CD14-positive monocyte (primary cell): ENCODE data around the gene VRK3. TPM values are rescaled to one million over a fixed set of nuclear protein-coding genes. Genes with fewer than 3 reads are reported as not detected.

Experiments
- DNase-seq, 3 donors: peaks; one replicate each; pipeline ENCODE4 v3.0.0-alpha.2; 2011 to 2022
- H2AFZ ChIP-seq: 2 replicates; pipeline ENCODE4 v1.6.0; 2012; ENCODE audit warnings: mild to moderate bottlenecking, low read depth, low read length, inconsistent platforms; ENCODE audit not compliant: insufficient read depth, poor library complexity, severe bottlenecking
- H3K27ac ChIP-seq, 2 donors: 1 replicate in 1 of 2; 2 replicates in 1 of 2; pipeline ENCODE4 v1.5.1; 2012 to 2013; ENCODE audit warnings: low read length in 2 of 2, control low read depth in 1 of 2, inconsistent platforms in 1 of 2, low read depth in 1 of 2, mild to moderate bottlenecking in 1 of 2
- H3K27me3 ChIP-seq, 2 donors: one replicate each; pipeline versions ENCODE4 v1.6.0 to v1.6.1; 2011 to 2013; ENCODE audit warnings: low read length in 2 of 2; ENCODE audit not compliant: control insufficient read depth in 2 of 2, insufficient read depth in 2 of 2
- H3K36me3 ChIP-seq, 2 donors: replicated peaks in 1 of 2; 1 replicate in 1 of 2; 2 replicates in 1 of 2; pipeline versions ENCODE4 v1.5.1 to v1.6.1; 2012 to 2013; ENCODE audit warnings: low read length in 2 of 2, control low read depth in 1 of 2, inconsistent platforms in 1 of 2, mild to moderate bottlenecking in 1 of 2; ENCODE audit not compliant: insufficient read depth in 2 of 2, control insufficient read depth in 1 of 2
- H3K4me1 ChIP-seq, 2 donors: 1 replicate in 1 of 2; 2 replicates in 1 of 2; pipeline versions ENCODE4 v1.5.1 to v1.6.1; 2012 to 2013; ENCODE audit warnings: low read length in 2 of 2, control low read depth in 1 of 2, inconsistent platforms in 1 of 2, mild to moderate bottlenecking in 1 of 2, moderate library complexity in 1 of 2; ENCODE audit not compliant: insufficient read depth in 2 of 2, control insufficient read depth in 1 of 2
- H3K4me2 ChIP-seq: replicated peaks from 2 replicates; pipeline ENCODE3; 2012; ENCODE audit warnings: low read length, moderate library complexity, mild to moderate bottlenecking; ENCODE audit not compliant: poor library complexity, severe bottlenecking; ENCODE audit errors: extremely low read depth
- H3K4me3 ChIP-seq, 3 experiments: fragments of 200-600 bp in 1 of 3; sonication (generic) in 1 of 3; replicated peaks in 1 of 3; 1 replicate in 2 of 3; 2 replicates in 1 of 3; pipeline ENCODE4 v1.5.1; 2011 to 2013; ENCODE audit warnings: low read length in 3 of 3, mild to moderate bottlenecking in 3 of 3, control low read depth in 2 of 3, low read depth in 2 of 3, inconsistent platforms in 1 of 3, moderate library complexity in 1 of 3
- H3K79me2 ChIP-seq: 2 replicates; pipeline ENCODE4 v1.6.0; 2012; ENCODE audit warnings: mild to moderate bottlenecking, control low read depth, inconsistent platforms, low read length, moderate library complexity; ENCODE audit not compliant: insufficient read depth
- H3K9ac ChIP-seq: 2 replicates; pipeline ENCODE4 v1.6.0; 2017; ENCODE audit warnings: low read length, mild to moderate bottlenecking; ENCODE audit not compliant: insufficient read depth, poor library complexity, severe bottlenecking
- H3K9me3 ChIP-seq, 2 donors: replicated peaks in 1 of 2; 1 replicate in 1 of 2; 2 replicates in 1 of 2; pipeline versions ENCODE4 v1.5.1 to v1.6.1; 2012 to 2013; ENCODE audit warnings: low read length in 2 of 2, control low read depth in 1 of 2; ENCODE audit not compliant: control insufficient read depth in 1 of 2, insufficient read depth in 1 of 2
- H4K20me1 ChIP-seq: 2 replicates; pipeline ENCODE4 v1.6.0; 2012; ENCODE audit warnings: mild to moderate bottlenecking, low read length, control low read depth, moderate library complexity; ENCODE audit not compliant: insufficient read depth
- H3K27ac Mint-ChIP-seq, 7 donors: one replicate each; pipeline ENCODE4 v1.8.0; 2020; ENCODE audit warnings: mild to moderate bottlenecking in 7 of 7, mixed read lengths in 7 of 7, moderate library complexity in 6 of 7, inconsistent platforms in 2 of 7
- H3K27me3 Mint-ChIP-seq, 3 donors: one replicate each; pipeline ENCODE4 v1.8.0; 2021 to 2022; ENCODE audit warnings: low read depth in 3 of 3, mild to moderate bottlenecking in 3 of 3, mixed read lengths in 3 of 3, moderate library complexity in 3 of 3, inconsistent platforms in 1 of 3
- H3K36me3 Mint-ChIP-seq, 2 donors: one replicate each; pipeline ENCODE4 v1.8.0; 2020; ENCODE audit warnings: mixed read lengths in 2 of 2, inconsistent platforms in 1 of 2, mild to moderate bottlenecking in 1 of 2
- H3K4me1 Mint-ChIP-seq: one replicate; pipeline ENCODE4 v1.8.0; 2020; ENCODE audit warnings: mild to moderate bottlenecking, mixed read lengths
- H3K4me3 Mint-ChIP-seq, 2 donors: one replicate each; pipeline ENCODE4 v1.8.0; 2020; ENCODE audit warnings: mild to moderate bottlenecking in 2 of 2, mixed read lengths in 2 of 2, moderate library complexity in 1 of 2
- H3K9me3 Mint-ChIP-seq, 7 donors: one replicate each; pipeline ENCODE4 v1.8.0; 2020 to 2022; ENCODE audit warnings: mixed read lengths in 7 of 7, mild to moderate bottlenecking in 6 of 7, moderate library complexity in 6 of 7, inconsistent platforms in 2 of 7
- WGBS: methylation state at CpG from one replicate; pipeline ENCODE4 v1.1.5; 2013; ENCODE audit warnings: missing lambda C conversion rate; ENCODE audit not compliant: insufficient coverage; 5-methylcytosine and 5-hydroxymethylcytosine counted together
- intact Hi-C, 2 donors: fragments of 100-400 bp; cut with micrococcal nuclease; formaldehyde crosslinking; loops; one replicate each; pipeline versions ENCODE4 v1.15.0 to v1.15.1; 2023
- polyA plus RNA-seq, 3 donors: library from polyadenylated mRNA; depleted of rRNA in 1 of 3; unstranded in 2 of 3; stranded (reverse) in 1 of 3; fragments of 300-500 nt in 2 of 3; fragments of >200 nt in 1 of 3; fragmentation: Illumina TruSeq in 2 of 3; gene quantifications; 1 replicate in 2 of 3; 2 replicates in 1 of 3; pipeline ENCODE4 v1.2.3, GENCODE V29; 2012 to 2021
- TF ChIP-seq, protein P1 (sequence below): fragments of 200-600 bp; IDR thresholded peaks from one replicate; pipeline ENCODE4 v1.8.0; 2022; ENCODE audit warnings: antibody characterized with exemption, mild to moderate bottlenecking

VRK3 gene
- polyA plus RNA-seq, 3 donors: 42.8 to 47.3 (median 46.8) TPM

- H3K9me3 ChIP-seq: no peaks in the 10 kb centered on the region
- H3K4me2 ChIP-seq: no peak overlapping the region
- H3K4me3 ChIP-seq: no peak overlapping the region
- H3K79me2 ChIP-seq: no peaks in the 10 kb centered on the region
- Mint-ChIP-seq H3K4me3 (no peak overlapping the region), H3K9me3 (peaks cover 0 to 1% (median 0%) of the 10 kb centered on the region in 7 donors), H3K27ac (peak overlapping the region in 2 of 7 donors; percentile 18 to 50), H3K36me3 (peaks cover 78 to 95% of the 10 kb centered on the region in 2 donors), H3K27me3 (peaks cover 0 to 3% (median 0%) of the 10 kb centered on the region in 3 donors), H3K4me1 (peaks cover 27% of the 10 kb centered on the region)
- TF ChIP-seq, protein P1, sequence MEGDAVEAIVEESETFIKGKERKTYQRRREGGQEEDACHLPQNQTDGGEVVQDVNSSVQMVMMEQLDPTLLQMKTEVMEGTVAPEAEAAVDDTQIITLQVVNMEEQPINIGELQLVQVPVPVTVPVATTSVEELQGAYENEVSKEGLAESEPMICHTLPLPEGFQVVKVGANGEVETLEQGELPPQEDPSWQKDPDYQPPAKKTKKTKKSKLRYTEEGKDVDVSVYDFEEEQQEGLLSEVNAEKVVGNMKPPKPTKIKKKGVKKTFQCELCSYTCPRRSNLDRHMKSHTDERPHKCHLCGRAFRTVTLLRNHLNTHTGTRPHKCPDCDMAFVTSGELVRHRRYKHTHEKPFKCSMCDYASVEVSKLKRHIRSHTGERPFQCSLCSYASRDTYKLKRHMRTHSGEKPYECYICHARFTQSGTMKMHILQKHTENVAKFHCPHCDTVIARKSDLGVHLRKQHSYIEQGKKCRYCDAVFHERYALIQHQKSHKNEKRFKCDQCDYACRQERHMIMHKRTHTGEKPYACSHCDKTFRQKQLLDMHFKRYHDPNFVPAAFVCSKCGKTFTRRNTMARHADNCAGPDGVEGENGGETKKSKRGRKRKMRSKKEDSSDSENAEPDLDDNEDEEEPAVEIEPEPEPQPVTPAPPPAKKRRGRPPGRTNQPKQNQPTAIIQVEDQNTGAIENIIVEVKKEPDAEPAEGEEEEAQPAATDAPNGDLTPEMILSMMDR: no peak
- peaks cover 66 to 97% of the 10 kb centered on the region in 2 donors for H3K36me3 ChIP-seq
- peaks cover 21 to 38% of the 10 kb centered on the region in 2 donors for H3K4me1 ChIP-seq
- H3K27me3 ChIP-seq: no peaks in the 10 kb centered on the region
- intact Hi-C loops: no loop called here
- 96% methylated on average over 7 of the region's 8 CpGs for WGBS
- H3K9ac ChIP-seq: no peak overlapping the region
- no peak for DNase-seq
- H3K27ac ChIP-seq: peak overlapping the region in 1 of 2 donors; percentile 64
- H4K20me1 ChIP-seq: peaks cover 77% of the 10 kb centered on the region
- no peak overlapping the region for H2AFZ ChIP-seq
These were observed 23.4 kb downstream of the VRK3 start for GRCh38 chr19:50001775-50002174.

DNA sequence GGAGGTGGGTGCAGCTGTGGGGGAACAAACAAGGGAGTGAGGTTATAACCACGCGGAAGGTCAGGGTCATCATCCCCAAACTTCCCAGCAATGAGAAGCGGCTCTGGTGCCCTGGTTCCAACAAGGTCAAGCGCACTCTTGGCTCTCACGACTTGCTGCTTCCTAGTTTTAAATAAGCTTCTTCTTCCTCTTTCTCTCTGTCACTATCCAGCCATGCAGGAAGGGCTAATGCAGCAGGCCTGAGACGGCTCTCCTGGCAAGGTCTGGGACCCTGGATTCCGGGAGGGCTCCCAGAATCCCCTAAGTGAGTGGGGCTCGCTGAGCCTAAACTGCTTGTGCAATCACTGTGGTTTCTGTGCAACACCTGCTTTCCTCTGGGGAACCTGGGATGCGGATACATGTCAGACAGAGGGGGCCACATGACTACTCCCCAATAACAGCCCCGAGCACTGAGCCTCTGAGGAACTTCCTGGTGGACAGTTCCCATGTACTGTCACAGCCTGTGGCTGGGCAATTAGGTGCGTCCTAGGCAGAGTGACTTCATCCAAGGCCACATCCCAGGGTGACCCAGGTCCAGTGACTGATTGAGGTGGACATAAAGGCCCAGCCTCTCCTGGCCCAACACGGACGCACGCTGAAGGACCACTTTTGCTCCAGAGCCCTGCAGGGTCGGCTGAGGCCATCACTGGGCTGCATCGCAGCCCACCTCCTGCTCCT is 24.2 kb downstream of the VRK3 start:
- peaks cover 77 to 93% of the 10 kb centered on the region in 2 donors for H3K36me3 Mint-ChIP-seq

More for the DNA sequence above, 24.2 kb downstream of the VRK3 start:
- H3K79me2 ChIP-seq: no peaks in the 10 kb centered on the region
- H3K9me3 ChIP-seq: no peaks in the 10 kb centered on the region
- H3K9me3 Mint-ChIP-seq: peaks cover 0 to 1% (median 0%) of the 10 kb centered on the region in 7 donors
- H3K4me2 ChIP-seq: no peak overlapping the region
- TF ChIP-seq, protein P1: no peak
- WGBS: 63% methylated on average over 13 of the region's 16 CpGs
- H3K27me3 ChIP-seq: no peaks in the 10 kb centered on the region
- H3K4me1 Mint-ChIP-seq: peaks cover 27% of the 10 kb centered on the region
- H2AFZ ChIP-seq: no peak overlapping the region
- H3K36me3 ChIP-seq: peaks cover 69 to 99% of the 10 kb centered on the region in 2 donors
- H3K4me1 ChIP-seq: peaks cover 21 to 38% of the 10 kb centered on the region in 2 donors
- H3K4me3 ChIP-seq: no peak overlapping the region
- H3K4me3 Mint-ChIP-seq: no peak overlapping the region
- peaks cover 74% of the 10 kb centered on the region for H4K20me1 ChIP-seq
- intact Hi-C loops: no loop called here
- H3K27me3 Mint-ChIP-seq: peaks cover 0 to 3% (median 2%) of the 10 kb centered on the region in 3 donors
- peak overlapping the region; percentile 6 to 64 for H3K27ac ChIP-seq
- H3K9ac ChIP-seq: no peak overlapping the region
- H3K27ac Mint-ChIP-seq: peak overlapping the region; percentile 18 to 85 (median 46)
- no peak for DNase-seq
